A549 (cell line): ENCODE measurements around the gene LGR6.

Source experiments
- CTCF ChIP-seq: fragments of >200 bp; sonication (Bioruptor Twin); formaldehyde crosslinking; IDR thresholded peaks from 3 replicates; pipeline ENCODE4 v1.5.1; 2016
- EP300 ChIP-seq, 2 experiments: fragments of >200 bp; sonication (Bioruptor Twin); formaldehyde crosslinking; IDR thresholded peaks; 2 replicates in 1 of 2; 3 replicates in 1 of 2; pipeline ENCODE4 v1.6.1; 2016 to 2017
- POLR2A ChIP-seq: IDR thresholded peaks from 2 replicates; pipeline ENCODE4 v1.6.1; 2012; ENCODE audit warnings: mild to moderate bottlenecking, low read length

GRCh38 chr1:202233804-202234203, 40.2 kb downstream of the LGR6 start:
- no peak for TF ChIP-seq POLR2A
- no peak for TF ChIP-seq CTCF
- TF ChIP-seq EP300 (IDR thresholded peaks at IDR 0.05) = no peak
